GM19043 (cell line): ENCODE data around the gene ZNF225.
"Not testable (repeated sequence)": the region's sequence is repeated elsewhere in the genome, so short reads cannot be mapped to it uniquely, and the experiment has no call there.

ENCODE experiments used
- ATAC-seq: cut with Tn5 transposase; IDR thresholded peaks from one replicate; pipeline ENCODE4 v1.9.1; 2021; ENCODE audit warnings: low read depth; ENCODE audit not compliant: unreplicated experiment

ZNF225 gene

DNA sequence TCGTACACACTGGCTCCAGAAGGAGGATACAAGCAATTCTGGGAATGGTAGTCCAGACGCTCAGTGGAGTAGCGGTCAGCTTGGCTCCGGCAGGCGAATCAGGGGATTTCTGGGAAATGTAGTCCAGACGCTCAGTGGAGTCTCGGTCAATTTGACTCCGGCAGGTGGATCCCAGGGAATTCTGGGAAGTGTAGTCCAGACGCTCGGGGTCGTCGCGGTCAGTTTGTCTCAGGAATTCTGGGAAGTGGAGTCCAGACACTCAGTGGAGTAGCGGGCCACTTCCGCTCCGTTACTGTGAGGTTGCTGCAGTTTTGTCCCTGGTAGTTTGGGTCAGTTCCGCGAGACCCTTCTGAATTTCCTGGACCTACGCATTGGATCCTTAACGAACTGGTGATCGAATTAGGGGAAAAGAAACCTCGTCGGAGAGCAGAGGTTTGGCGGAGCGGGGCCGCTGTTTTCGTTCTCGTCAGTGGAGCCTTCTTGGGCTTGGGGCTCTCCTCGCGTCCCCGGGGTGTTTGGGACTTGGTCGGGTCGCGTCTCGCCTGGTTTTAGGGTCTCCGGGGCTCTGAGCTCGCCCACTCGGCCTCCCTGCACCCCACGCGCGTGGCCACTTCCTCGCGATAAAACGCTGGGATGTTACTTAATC is at the start of gene ZNF225:
TSS of gene ZNF225 (plus strand) at position 262 of the 646 bp plus-strand sequence. CDS start 2,429 bp downstream, outside the sequence.
- ATAC-seq, result peak; percentile 89

GRCh38 chr19:44066305-44066704 is 46.9 kb upstream of the ZNF225 start:
- no peak for ATAC-seq

GRCh38 chr19:44069415-44069814 is 43.8 kb upstream of the ZNF225 start:
- ATAC-seq, result no peak

DNA sequence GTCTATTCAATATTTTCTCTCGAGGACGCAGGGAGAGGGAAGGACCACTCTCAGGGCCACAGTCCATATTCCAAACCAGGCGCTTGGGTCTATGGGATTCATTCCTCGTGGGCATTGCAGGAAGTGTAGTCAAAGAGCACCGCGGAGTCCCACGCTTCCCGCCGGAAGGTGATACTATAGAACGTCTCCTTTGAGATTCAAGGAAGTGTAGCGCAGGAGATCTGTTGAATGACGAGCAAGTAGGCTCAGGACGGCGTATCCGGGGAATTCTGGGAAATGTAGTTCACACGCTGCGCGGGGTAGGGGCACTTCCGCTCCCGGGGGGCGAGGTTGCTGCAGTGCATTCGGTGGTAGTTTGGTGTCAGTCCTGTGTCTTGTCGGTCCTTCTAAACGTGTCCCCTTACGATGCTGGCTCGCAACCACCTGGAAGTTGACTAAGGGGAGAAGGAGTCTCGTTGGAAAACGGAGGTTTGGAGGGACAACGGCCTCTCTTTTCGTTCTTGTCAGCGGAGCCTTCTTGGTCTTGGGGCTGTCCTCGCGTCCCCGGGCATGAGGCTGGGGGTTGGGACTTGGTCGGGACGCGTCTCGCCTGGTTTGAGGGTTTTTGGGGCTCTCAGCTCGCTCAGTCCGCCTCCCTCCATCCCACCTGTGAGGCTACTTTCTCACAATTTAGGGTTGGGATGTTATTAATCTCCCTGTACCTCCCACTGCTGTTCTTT is 41.2 kb upstream of the ZNF225 start, which contains the start of gene ZNF284:
TSS of gene ZNF284 (plus strand) at position 336 of the 719 bp plus-strand sequence. CDS start 4,231 bp downstream, outside the sequence.
- peak; percentile 85 for ATAC-seq

DNA sequence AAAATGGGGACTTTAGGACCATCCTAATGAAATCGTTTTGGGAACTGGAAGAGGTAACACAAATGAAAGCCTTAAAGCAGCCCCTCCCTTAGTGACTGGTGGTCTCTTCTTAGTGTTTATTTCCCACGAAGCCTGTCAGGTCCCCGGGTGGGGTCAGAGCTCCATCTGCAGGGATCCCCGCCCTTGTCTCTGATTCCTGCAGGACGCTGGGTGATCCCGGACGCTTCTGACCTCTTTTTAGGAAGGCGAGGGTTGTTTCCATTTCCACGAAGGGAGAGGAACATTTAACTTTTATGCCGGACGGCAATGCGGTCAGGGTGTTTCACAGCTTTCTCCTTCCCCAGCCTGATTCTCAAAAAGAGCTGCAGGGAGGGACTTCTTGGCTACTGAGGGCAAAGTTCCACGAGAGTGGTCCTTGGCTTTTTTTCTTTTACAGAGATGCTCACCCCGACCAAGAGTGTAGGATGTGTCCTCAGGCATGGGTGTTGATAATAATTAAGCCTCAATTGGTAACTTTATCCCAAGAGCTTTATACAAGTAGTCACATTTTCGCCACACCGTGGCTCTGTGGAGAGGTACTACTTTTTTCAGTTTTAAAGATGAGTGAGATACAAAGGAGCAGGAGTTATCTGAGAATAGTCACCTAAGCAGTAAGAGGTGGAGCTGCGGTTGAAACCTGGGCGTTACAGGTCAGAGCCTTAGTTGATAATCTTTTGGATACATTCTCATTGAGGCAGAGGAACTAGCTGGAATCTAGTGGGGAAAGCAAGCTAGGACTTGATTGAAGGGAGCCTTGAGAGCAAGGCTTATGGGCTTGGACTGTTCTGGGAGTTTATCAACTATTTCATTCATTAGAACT is 40.4 kb upstream of the ZNF225 start:
- no peak for ATAC-seq

- no peak for ATAC-seq
Observed at GRCh38 chr19:44076325-44076724, 36.9 kb upstream of the ZNF225 start.

- ATAC-seq, result no peak
Observed at GRCh38 chr19:44092108-44092507, 21.1 kb upstream of the ZNF225 start.

DNA sequence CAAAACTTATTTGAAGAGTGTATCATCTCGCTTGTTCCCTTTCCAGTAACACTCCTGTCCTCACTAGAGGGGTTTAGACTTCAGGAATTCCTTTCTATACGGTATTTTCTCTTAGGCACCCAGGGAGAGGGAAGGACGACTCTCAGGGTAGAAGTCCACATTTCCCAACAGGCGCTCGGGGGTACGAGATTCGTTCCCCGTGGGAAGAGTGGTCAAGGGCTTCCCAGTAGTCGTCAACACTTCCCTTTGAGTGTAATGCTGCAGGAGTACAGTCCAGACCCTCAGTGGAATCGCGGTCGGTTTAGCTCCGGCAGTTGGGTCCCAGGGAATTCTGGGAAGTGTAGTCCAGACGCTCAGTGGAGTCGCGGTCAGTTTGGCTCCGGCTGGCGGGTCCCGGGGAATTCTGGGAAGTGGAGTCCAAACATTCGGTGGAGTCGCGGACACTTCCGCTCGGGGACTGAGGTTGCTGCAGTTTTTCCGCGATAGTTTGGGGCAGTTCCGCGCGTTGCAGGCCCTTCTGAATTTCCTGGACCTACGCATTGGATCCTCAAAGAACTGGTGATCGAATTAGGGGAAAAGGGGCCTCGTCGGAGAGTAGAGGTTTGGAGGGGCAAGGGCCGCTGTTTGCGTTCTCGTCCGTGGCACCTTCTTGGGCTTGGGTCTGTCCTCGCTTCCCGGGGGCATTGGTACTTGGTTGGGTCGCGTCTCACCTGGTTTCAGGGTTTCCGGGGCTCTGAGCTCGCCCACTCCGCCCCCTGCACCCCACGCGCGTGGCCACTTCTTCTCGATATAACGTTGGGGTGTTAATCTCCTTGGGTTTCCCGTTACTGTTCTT is 19.1 kb upstream of the ZNF225 start, which contains the start of gene ZNF224:
TSS of gene ZNF224 (plus strand) at position 431 of the 835 bp plus-strand sequence. CDS start 3,513 bp downstream, outside the sequence.
- peak; percentile 77 for ATAC-seq

- no peak for ATAC-seq
Observed at GRCh38 chr19:44107751-44108150, 5.4 kb upstream of the ZNF225 start.

GRCh38 chr19:44109458-44109857 is 3.7 kb upstream of the ZNF225 start:
- ATAC-seq, result no peak

DNA sequence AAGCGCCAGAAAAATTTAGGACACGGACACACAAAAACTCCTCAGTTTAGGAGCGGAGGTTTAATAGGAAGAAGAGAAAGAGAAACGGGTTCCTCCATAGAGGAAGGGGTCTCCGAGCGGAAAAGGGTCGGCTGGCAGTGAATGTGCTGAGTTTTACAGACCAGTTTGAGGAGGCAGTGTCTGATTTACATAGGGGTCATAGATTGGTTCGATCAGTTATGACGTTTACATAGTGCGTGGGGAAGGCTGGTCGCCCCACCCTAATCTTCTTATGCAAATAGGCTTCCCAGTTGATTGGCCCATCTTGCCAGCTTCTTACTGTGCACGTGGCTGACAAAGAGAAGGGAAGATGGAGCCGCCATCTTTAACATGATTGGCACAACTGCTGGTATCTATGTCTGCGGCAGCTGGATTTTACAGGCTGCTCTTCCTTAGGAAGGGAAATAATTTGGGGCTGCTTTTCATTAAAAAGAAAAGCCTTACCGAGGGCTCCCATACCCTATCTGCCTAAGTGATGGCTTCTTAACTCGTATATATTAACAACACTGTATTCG is 1.2 kb upstream of the ZNF225 start:
- ATAC-seq, result no peak

DNA sequence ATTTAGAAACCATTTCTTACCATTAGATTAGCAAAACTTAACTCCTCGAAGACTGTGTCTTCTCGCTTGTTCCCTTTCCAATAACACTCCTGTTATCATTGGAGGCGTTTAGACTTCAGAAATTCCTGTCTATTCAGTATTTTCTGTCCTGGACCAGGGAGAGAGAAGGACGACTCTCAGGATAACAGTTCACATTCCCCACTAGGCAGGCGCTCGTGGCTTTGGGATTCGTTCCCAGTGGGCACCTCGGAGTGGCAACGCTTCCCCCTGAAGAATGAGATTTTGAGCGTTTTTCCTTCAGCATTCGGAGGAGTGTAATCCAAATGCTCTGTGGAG is 429 bp upstream of the ZNF225 start:
- ATAC-seq, result no peak

GRCh38 chr19:44113784-44114390 is 688 bp downstream of the ZNF225 start:
- no peak for ATAC-seq

- not testable (repeated sequence) for ATAC-seq
Observed at GRCh38 chr19:44121162-44121561, 8.0 kb downstream of the ZNF225 start.

- ATAC-seq, result no peak
Observed at GRCh38 chr19:44131955-44132354, 18.8 kb downstream of the ZNF225 start.

DNA sequence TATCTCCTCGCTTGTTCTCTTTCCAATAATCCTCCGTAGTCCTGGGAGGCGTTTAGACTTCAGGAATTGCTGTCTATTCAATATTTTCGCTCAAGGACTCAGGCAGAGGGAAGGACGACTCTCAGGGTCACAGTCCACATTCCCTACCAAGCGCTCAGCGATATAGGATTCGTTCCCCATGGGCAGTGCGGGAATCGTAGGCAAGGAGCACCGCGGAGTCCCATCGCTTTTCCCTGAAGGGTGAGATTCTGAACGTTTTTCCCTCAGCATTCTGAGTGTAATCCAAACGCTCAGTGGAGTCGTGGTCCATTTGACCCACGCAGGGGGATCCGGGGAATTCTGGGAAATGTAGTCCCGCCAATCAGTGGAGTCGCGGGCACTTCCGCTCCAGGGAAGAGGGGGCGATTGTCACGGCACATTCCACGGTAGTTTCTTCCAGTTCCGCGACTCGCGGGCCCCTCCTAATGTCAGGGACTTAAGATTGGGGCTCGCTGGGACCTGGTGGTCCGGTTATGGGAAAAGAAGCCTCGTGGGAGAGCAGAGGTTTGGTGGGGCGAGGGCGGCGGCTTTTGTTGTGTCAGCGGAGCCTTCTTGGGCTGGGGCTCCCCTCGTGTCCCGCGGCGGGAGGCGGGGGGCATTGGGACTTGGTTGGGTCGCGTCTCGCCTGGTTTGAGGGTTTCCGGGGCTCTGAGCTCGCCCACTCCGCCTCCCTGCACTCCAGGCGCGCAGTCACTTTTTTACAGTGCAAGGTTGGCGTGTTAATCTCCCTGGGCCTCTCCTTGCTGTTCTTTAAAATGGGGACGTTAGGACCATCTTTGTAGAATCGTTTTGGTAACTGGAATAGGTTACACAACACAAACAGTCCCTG is 28.2 kb downstream of the ZNF225 start, which contains the start of gene ZNF234:
TSS of gene ZNF234 (plus strand) at position 364 of the 868 bp plus-strand sequence. CDS start 3,079 bp downstream, outside the sequence.
- no peak for ATAC-seq

GRCh38 chr19:44142059-44142433 is 28.8 kb downstream of the ZNF225 start:
- ATAC-seq, result no peak

DNA sequence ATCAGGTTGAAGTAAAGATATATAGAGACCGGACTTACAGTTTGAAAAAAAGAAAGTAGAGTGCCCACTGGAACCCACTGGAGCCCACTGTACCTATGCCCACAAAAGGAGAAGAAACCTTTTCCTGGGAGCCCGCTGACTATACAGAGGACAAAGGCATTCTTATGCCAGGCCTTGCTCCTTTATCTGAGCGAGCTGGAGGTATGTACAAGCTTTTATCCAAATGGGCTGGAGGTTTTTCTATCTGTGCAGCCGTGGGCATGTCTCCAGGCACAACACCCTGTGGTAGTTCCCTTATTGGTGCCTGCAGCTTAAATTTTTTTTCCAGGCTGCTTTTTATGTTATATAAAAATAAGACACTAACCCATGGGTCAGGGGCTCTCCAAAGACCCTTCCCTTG is 36.6 kb downstream of the ZNF225 start:
- ATAC-seq, result no peak
